ENCODE measurements around the gene BABAM2. TPM values are rescaled to one million over a fixed set of nuclear protein-coding genes. Genes with fewer than 3 reads are reported as not detected.

Gene BABAM2
- total and polyA plus RNA-seq, 2 experiments from 2014 or later: 17.8 to 21.5 TPM

DNA sequence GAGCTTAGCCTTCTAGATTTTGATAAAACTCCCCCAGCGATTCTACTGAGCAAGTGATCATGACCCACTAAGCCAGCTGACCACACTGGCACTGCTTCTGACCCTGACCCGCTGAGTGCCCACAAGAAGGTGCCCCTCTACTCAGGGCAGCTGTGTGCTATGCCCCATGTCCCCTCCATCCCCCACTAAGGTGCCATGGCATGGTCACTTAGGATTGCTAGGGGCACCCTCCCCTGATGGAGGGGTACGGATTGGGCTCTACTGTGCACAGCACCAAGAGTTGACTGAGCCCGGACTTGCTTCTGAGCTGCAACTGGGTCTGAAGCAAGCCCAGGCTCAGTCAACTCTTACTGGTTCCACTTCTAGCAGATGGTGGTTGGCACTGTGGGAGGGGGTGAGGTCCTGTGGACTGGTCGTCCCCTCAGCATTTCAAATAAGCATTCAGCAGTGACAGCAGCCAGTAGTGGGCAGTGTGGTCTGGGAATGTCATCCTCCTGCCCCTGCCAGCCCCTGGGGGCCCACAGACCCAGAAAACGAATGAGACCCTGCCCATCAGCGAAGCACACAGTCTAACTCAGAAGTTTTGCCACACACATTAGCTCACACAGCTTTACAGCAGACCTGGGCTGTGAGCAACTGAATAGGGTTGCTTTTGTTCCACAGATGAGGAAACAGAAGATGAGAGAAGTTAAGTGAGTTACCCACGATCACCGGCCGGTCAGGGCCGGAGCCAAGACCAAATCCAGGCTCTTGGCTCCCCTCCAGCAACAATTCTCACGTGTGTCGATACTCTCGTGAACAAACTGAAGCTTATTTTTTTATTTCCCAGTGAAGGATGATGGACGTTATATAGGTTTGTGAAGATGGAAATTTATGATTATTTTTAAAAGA lies 450.0 kb downstream of the BABAM2 start:
- peaks cover 31% of the 10 kb centered on the region for H3K4me1 Mint-ChIP-seq
- Histone ChIP-seq H3K4me3 (no peak overlapping the region), H3K27ac (ENCODE audit: low read depth) (no peak overlapping the region), H3K36me3 (ENCODE audit: insufficient read depth) (no peaks in the 10 kb centered on the region), H3K4me2 (no peak overlapping the region), H3K4me1 (ENCODE audit: insufficient read depth) (peaks cover 8% of the 10 kb centered on the region), H3K9me2 (ENCODE audit: insufficient read depth) (no peaks in the 10 kb centered on the region), H3K79me2 (replicated peaks; ENCODE audit: insufficient read depth) (no peaks in the 10 kb centered on the region), H3K27me3 (ENCODE audit: insufficient read depth) (no peaks in the 10 kb centered on the region), H3F3A (replicated peaks; ENCODE audit: low read depth) (no peaks in the 10 kb centered on the region), H2AFZ (no peak overlapping the region), H4K20me1 (replicated peaks; ENCODE audit: insufficient read depth) (no peaks in the 10 kb centered on the region)
- no peak for DNase-seq (ENCODE audit: low spot score)
- TF ChIP-seq EZH2phosphoT487 (IDR thresholded peaks at IDR 0.05; ENCODE audit: unreplicated experiment) (no peak), CREB1 (CRISPR knock-in tag; IDR thresholded peaks at IDR 0.05; ENCODE audit: low read depth) (no peak), POLR2AphosphoS5 (IDR thresholded peaks at IDR 0.05; ENCODE audit: low read depth) (no peak), NANOG (IDR thresholded peaks at IDR 0.05; ENCODE audit: borderline replicate concordance) (no peak)
- TF ChIP-seq, protein P1, sequence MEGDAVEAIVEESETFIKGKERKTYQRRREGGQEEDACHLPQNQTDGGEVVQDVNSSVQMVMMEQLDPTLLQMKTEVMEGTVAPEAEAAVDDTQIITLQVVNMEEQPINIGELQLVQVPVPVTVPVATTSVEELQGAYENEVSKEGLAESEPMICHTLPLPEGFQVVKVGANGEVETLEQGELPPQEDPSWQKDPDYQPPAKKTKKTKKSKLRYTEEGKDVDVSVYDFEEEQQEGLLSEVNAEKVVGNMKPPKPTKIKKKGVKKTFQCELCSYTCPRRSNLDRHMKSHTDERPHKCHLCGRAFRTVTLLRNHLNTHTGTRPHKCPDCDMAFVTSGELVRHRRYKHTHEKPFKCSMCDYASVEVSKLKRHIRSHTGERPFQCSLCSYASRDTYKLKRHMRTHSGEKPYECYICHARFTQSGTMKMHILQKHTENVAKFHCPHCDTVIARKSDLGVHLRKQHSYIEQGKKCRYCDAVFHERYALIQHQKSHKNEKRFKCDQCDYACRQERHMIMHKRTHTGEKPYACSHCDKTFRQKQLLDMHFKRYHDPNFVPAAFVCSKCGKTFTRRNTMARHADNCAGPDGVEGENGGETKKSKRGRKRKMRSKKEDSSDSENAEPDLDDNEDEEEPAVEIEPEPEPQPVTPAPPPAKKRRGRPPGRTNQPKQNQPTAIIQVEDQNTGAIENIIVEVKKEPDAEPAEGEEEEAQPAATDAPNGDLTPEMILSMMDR (conservative IDR thresholded peaks at IDR 0.05; ENCODE audit: low read depth in 2 of 2): peak; percentile 47 to 68
- peaks cover 8% of the 10 kb centered on the region for H3K27me3 Mint-ChIP-seq (ENCODE audit: insufficient read depth, low read depth, poor library complexity)
- no peak overlapping the region for H3K27ac Mint-ChIP-seq
- no peaks in the 10 kb centered on the region for H3K36me3 Mint-ChIP-seq (ENCODE audit: low read depth)
- H3K9me3 Mint-ChIP-seq: no peaks in the 10 kb centered on the region
- H3K4me3 Mint-ChIP-seq: no peak overlapping the region
- peak; percentile 35 for ATAC-seq

DNA sequence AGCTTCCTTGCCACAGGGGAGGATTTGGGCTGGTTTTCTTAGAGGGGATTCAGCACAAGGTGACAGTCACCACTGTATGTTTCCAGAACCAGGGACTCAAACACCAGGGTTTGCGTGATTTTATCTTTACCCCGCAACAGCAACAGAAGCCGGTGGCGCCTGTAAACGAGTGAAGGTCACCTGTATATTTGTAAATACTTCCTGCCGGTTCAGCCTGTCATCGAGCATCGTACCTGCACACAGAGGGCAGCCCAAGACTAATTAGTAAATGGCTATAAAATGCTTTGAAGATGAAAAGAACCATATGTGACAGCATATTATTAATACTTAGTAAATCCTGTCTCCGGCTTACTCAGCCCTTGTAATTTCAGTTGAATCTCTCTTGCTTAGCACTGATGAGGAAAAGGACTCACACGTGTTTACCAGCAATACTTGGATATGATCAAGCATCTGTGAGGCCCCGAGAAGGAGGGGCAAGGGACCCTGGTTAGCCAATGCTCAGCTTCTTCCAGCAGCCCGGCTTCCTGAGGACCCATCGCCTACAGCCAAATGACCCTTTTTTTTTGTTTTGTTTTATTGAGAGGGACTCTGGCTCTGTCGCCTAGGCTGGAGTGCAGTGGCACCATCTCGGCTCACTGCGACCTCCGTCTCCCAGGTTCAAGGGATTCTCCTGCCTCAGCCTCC lies 450.8 kb downstream of the BABAM2 start:
- H3K36me3 Mint-ChIP-seq (ENCODE audit: low read depth): no peaks in the 10 kb centered on the region
- H3K4me3 ChIP-seq: no peak overlapping the region
- peaks cover 31% of the 10 kb centered on the region for H3K4me1 Mint-ChIP-seq
- H3K27me3 ChIP-seq (ENCODE audit: insufficient read depth): no peaks in the 10 kb centered on the region
- H3K4me1 ChIP-seq (ENCODE audit: insufficient read depth): peaks cover 8% of the 10 kb centered on the region
- H3K4me2 ChIP-seq: no peak overlapping the region
- no peaks in the 10 kb centered on the region for H3K79me2 ChIP-seq (replicated peaks; ENCODE audit: insufficient read depth)
- no peaks in the 10 kb centered on the region for H3K36me3 ChIP-seq (ENCODE audit: insufficient read depth)
- no peaks in the 10 kb centered on the region for H4K20me1 ChIP-seq (replicated peaks; ENCODE audit: insufficient read depth)
- no peak overlapping the region for H3K27ac Mint-ChIP-seq
- no peaks in the 10 kb centered on the region for H3K9me3 Mint-ChIP-seq
- DNase-seq (ENCODE audit: low spot score): no peak
- peaks cover 4% of the 10 kb centered on the region for H3K27me3 Mint-ChIP-seq (ENCODE audit: insufficient read depth, low read depth, poor library complexity)
- no peaks in the 10 kb centered on the region for H3K9me2 ChIP-seq (ENCODE audit: insufficient read depth)
- H3K27ac ChIP-seq (ENCODE audit: low read depth): no peak overlapping the region
- ATAC-seq: no peak
- H2AFZ ChIP-seq: no peak overlapping the region
- no peak overlapping the region for H3K4me3 Mint-ChIP-seq
- TF ChIP-seq, protein P2, sequence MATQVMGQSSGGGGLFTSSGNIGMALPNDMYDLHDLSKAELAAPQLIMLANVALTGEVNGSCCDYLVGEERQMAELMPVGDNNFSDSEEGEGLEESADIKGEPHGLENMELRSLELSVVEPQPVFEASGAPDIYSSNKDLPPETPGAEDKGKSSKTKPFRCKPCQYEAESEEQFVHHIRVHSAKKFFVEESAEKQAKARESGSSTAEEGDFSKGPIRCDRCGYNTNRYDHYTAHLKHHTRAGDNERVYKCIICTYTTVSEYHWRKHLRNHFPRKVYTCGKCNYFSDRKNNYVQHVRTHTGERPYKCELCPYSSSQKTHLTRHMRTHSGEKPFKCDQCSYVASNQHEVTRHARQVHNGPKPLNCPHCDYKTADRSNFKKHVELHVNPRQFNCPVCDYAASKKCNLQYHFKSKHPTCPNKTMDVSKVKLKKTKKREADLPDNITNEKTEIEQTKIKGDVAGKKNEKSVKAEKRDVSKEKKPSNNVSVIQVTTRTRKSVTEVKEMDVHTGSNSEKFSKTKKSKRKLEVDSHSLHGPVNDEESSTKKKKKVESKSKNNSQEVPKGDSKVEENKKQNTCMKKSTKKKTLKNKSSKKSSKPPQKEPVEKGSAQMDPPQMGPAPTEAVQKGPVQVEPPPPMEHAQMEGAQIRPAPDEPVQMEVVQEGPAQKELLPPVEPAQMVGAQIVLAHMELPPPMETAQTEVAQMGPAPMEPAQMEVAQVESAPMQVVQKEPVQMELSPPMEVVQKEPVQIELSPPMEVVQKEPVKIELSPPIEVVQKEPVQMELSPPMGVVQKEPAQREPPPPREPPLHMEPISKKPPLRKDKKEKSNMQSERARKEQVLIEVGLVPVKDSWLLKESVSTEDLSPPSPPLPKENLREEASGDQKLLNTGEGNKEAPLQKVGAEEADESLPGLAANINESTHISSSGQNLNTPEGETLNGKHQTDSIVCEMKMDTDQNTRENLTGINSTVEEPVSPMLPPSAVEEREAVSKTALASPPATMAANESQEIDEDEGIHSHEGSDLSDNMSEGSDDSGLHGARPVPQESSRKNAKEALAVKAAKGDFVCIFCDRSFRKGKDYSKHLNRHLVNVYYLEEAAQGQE (IDR thresholded peaks at IDR 0.05; ENCODE audit: unreplicated experiment): no peak
- TF ChIP-seq STAT1 (IDR thresholded peaks at IDR 0.05; ENCODE audit: unreplicated experiment): no peak
- TF ChIP-seq EZH2phosphoT487 (IDR thresholded peaks at IDR 0.05; ENCODE audit: unreplicated experiment): no peak
- no peak for TF ChIP-seq ZNF114 (CRISPR knock-in tag; IDR thresholded peaks at IDR 0.05)
- no peak for TF ChIP-seq ZNF331 (CRISPR knock-in tag; IDR thresholded peaks at IDR 0.05; ENCODE audit: low read depth)
- no peak for TF ChIP-seq NANOG (IDR thresholded peaks at IDR 0.05; ENCODE audit: borderline replicate concordance)
- H3F3A ChIP-seq (replicated peaks; ENCODE audit: low read depth): no peaks in the 10 kb centered on the region
